ENCODE measurements around the gene IL10.
"Not testable (repeated sequence)": the region's sequence is repeated elsewhere in the genome, so short reads cannot be mapped to it uniquely, and the experiment has no call there.

IL10 gene

GRCh38 chr1:206765771-206766170 is 6.5 kb downstream of the IL10 start:
- DNase-seq (ENCODE audit: low read depth): not testable (repeated sequence)

GRCh38 chr1:206762741-206763364 is 9.4 kb downstream of the IL10 start:
- DNase-seq (ENCODE audit: low read depth): not testable (repeated sequence)

GRCh38 chr1:206761159-206761768 is 11.0 kb downstream of the IL10 start:
- no peak for DNase-seq (ENCODE audit: low read depth)

GRCh38 chr1:206760590-206760989 is 11.7 kb downstream of the IL10 start:
- DNase-seq (ENCODE audit: low read depth): no peak

GRCh38 chr1:206757524-206758266 is 14.6 kb downstream of the IL10 start:
- DNase-seq (ENCODE audit: low read depth): no peak

- no peak for DNase-seq (ENCODE audit: low read depth)
These were observed 18.3 kb downstream of the IL10 start for GRCh38 chr1:206754011-206754410.

- no peak for DNase-seq (ENCODE audit: low read depth)
These were observed 19.2 kb downstream of the IL10 start for GRCh38 chr1:206753141-206753540.

GRCh38 chr1:206752481-206752880 is 19.8 kb downstream of the IL10 start:
- no peak for DNase-seq (ENCODE audit: low read depth)

GRCh38 chr1:206751891-206752290 is 20.4 kb downstream of the IL10 start:
- no peak for DNase-seq (ENCODE audit: low read depth)

GRCh38 chr1:206748348-206749030 is 23.8 kb downstream of the IL10 start:
- DNase-seq (ENCODE audit: low read depth): no peak

GRCh38 chr1:206745301-206745700 is 27.0 kb downstream of the IL10 start:
- DNase-seq (ENCODE audit: low read depth): no peak

GRCh38 chr1:206744683-206745082 is 27.6 kb downstream of the IL10 start:
- DNase-seq (ENCODE audit: low read depth): no peak

- DNase-seq (ENCODE audit: low read depth): no peak
These were observed 29.4 kb downstream of the IL10 start for GRCh38 chr1:206742719-206743383.

GRCh38 chr1:206741142-206741701 is 31.1 kb downstream of the IL10 start:
- no peak for DNase-seq (ENCODE audit: low read depth)

GRCh38 chr1:206739411-206740076 is 32.8 kb downstream of the IL10 start:
- no peak for DNase-seq (ENCODE audit: low read depth)

GRCh38 chr1:206738370-206739366 is 33.6 kb downstream of the IL10 start:
- DNase-seq (ENCODE audit: low read depth): no peak

GRCh38 chr1:206737729-206738201 is 34.5 kb downstream of the IL10 start:
- no peak for DNase-seq (ENCODE audit: low read depth)

- DNase-seq (ENCODE audit: low read depth): peak; percentile 34
These were observed 35.2 kb downstream of the IL10 start for GRCh38 chr1:206736878-206737728.

GRCh38 chr1:206735553-206736031 is 36.7 kb downstream of the IL10 start:
- no peak for DNase-seq (ENCODE audit: low read depth)

All from activated T-helper 1 cell treated with Interleukin-2 at 50 U/mL for 16 hours (primary cell).